CD4-positive, alpha-beta T cell treated with Interleukin-4 for 1 hour (primary cell): Measurements from ENCODE around the gene VPS35.

Experiments
- DNase-seq, 2 donors: peaks; one replicate each; pipeline ENCODE4 v3.0.0-alpha.2; 2020 to 2022

VPS35 gene

DNA sequence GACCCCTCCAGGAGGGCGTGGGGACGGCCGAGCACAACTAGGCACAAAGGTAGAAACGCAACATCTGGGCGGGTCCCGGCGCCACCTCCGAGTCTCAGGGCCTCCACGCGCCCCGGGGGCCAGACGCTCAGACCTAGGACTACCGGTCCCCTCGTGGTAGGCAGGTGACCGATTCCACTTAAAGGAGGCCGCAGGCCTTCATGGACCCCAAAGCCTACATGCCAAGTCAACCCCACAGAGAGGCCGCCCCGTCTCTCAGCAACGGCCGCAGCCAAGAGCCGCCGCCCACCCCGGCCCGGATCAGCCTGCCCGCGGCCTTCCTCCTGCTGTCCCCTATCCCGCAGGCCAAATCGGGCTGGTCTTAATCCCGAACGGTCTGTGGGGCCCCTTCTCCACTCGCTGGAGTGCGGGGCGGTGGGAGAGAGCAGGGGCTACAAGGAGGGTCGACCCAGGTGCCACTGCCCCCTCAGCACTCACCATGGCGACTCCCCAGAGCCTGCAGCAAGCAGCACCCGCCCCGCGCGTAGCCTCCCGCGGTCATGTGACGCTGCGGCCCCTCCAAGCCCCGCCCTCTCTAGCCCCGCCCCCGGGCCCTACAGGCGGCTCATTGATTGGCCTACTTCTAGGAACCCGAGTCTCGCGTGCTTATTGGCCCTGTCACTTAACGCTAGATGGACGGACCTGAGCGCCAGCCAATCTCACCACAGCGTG, at the start of gene VPS35:
TSS of gene VPS35 (minus strand) at position 525 of the 711 bp plus-strand sequence. CDS start at position 480, 45 bp downstream.
- peak; percentile 99 for DNase-seq

- no peak for DNase-seq
Observed at GRCh38 chr16:46737621-46738214, 48.7 kb upstream of the VPS35 start.

- no peak for DNase-seq
Observed at GRCh38 chr16:46736695-46737094, 47.7 kb upstream of the VPS35 start.

DNA sequence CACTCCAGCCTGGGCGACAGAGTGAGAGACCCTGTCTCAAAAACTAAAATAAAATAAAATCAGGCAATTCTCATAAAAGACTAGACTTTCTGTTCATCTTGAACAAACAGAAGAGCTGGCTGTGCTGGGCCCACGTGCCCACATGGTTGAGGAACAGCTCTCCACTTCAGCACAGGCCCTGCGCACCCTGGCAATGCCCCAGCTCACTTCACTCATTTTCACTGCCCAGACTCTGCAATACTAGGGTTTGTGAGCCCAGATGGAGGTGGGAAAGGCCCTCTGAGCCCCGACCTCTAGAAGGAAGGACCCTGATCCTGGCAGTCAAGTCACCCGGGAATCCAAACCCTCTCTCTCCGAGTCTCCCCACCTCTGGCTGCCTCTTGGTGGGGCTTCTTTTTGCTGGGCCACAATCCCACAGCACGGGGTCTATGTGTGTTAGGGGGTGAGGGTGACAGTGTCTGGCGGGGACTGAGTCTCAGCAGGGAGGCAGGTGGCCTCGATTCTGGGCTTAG, 44.4 kb upstream of the VPS35 start:
- DNase-seq: no peak

- DNase-seq: no peak
Observed at GRCh38 chr16:46732561-46732960, 43.6 kb upstream of the VPS35 start.

DNA sequence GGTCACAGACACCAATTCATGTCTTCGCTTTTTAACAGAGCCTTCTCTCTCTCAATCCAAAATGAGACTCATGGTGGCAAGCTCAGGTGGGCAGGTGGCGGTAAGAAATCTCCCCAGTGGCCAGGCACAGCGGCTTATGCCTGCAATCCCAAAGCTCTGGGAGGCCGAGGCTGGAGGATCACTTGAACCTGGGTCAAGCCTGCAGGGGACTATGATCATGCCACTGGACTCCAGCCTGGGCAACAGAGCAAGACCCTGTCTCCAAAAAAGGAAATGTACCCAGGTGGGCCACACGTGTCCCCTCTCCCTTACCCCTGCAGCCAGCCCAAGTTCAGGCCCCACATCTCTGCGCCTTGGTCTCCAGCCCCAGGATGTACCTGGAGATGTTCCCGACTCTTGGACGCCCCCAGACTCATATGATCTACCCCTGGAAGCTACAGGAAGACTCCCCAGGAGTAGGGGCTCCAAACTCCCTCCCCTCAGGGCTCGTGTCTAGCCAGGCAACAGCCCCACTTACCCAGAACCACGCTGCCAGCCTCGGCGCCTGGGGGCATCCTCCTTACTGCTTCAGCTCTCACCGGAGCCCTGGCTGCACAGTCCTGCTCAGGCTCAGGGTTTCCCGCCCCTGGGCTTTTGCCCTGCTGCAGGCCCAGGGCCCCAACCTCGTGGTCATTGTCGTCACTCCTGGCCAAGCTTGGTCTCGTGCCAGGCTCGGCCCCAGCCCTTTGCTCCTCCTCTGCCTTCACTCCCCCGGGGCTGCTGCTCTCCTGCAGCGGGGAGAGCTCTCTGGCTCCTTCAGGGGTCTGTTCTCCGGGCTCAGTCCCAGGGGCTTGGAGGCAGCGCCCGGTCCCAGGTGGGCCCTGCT, 42.9 kb upstream of the VPS35 start:
- no peak for DNase-seq

DNA sequence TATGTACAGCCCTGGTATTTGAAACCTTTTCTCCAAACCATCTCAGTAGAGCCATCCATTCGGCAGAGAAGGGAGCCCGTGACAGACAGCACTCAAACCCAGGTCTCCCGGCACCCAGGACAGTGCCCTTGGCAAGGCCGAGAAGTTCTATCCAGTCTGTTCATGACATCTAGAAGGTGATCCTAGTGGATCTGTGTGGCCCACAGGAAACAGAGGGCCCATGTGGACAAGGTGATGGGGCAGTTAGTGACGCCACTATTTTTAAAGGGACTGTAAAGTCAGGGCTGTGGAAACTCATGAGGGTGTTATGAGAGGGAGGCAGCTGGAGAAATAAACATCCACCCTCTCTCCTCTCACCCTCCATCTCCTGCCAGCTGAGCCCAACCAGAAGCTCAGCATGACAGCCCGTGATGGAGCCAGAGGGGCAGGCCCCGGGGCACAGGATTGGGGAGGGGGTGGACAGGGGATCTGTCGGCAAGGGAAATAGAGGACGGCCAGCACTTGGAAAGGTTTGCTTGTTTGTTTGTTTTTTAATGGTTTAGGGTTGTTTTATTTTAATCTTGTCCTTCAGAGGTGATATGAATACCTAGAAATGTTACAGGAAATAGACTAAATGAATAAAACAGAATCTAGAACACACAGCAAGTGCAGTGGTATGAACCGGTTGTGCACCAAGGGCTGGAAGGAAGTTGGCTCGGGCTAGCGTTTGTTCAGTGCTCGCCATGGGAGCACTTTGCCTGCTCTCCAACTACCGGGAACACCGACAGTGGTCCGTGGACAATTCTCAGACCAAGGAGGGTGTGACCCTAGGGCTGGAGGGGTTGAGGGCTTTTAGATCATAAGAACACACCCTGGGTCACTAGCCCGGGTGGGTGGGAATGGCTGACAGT, 42.1 kb upstream of the VPS35 start:
- DNase-seq: no peak

GRCh38 chr16:46730126-46730525, 41.1 kb upstream of the VPS35 start:
- no peak for DNase-seq

GRCh38 chr16:46729326-46729995, 40.5 kb upstream of the VPS35 start:
- DNase-seq: no peak

- DNase-seq: no peak
Observed at GRCh38 chr16:46728806-46729205, 39.8 kb upstream of the VPS35 start.

DNA sequence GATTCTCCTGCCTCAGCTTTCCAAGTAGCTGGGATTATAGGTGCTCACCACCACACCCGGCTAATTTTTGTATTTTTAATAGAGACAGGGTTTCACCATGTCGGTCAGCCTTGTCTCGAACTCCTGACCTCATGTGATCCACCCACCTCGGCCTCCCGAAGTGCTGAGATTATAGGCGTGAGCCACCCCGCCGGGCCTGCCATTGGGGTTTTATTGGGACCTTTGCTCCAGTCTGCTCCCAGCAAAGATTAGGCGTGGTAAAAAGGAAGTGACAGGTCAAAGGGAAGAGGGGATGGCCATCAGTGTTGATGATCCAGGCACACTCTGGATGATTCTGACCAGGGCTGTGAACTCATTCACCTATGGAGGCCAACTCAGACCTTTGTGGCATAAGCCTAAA, 38.7 kb upstream of the VPS35 start:
- no peak for DNase-seq

DNA sequence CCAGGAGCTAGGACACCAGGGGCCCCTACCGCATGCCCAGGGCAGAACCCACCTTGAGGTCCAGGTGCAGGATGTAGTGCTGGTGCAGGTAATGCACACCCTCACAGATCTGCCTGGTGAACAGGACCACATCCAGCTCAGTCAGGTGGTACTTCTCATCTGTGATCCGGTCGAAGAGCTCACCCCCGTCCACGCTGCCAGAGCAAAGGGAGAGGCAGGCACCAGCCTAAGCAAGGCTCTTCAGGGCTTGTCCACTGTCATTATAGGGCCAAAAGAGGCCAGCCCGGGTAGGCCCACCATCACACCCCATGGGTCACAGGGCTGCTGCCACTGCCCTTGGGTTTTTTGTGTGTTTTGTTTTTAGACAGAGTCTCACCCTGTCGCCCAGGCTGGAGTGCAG, 38.2 kb upstream of the VPS35 start:
- DNase-seq: no peak

DNA sequence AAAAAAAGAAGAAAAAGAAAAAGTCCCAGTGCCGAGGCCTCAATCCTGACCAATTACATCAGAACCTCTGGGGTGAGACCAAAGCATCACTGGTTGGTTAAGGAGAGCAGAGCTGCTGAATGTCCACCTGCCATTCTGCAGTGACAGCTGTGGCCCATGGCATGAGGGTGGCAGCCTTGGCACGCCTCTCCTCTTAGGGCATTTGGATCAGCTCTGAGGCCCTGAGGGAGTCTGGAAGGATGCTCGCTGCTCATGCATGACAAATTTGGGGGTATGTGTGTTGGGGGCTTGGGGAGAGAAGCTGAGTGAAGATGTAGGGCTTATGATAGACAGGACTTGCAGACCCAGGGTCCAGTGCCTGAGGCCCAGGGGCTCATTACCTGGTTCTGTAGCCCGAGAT, 32.9 kb upstream of the VPS35 start:
- no peak for DNase-seq

- DNase-seq: no peak
Observed at GRCh38 chr16:46720619-46721018, 31.6 kb upstream of the VPS35 start.

DNA sequence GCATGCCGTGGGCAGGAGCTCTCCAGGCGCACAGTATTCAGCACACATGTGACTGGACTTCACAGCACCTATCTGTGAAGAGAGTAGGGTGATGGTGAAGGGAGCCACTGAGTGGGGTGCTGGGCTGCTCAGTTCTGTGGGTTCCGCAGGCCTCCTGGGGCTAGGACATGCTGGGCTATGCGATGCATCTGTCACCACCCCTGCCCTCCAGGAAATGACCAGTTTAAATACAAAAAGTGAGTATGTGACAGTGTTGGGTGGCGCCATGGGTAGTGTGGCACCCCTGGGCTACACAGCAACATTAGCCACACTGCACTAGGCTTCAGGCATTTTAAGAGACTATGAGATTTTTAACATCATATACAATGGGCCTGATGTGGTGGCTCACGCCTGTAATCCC, 30.6 kb upstream of the VPS35 start:
- no peak for DNase-seq

GRCh38 chr16:46718214-46718613, 29.2 kb upstream of the VPS35 start:
- DNase-seq: no peak

- DNase-seq: no peak
Observed at GRCh38 chr16:46717692-46718091, 28.7 kb upstream of the VPS35 start.

GRCh38 chr16:46715769-46716305, 26.9 kb upstream of the VPS35 start:
- no peak for DNase-seq

- no peak for DNase-seq
Observed at GRCh38 chr16:46714797-46715591, 26.0 kb upstream of the VPS35 start.

- DNase-seq: no peak
Observed at GRCh38 chr16:46713634-46714033, 24.7 kb upstream of the VPS35 start.

DNA sequence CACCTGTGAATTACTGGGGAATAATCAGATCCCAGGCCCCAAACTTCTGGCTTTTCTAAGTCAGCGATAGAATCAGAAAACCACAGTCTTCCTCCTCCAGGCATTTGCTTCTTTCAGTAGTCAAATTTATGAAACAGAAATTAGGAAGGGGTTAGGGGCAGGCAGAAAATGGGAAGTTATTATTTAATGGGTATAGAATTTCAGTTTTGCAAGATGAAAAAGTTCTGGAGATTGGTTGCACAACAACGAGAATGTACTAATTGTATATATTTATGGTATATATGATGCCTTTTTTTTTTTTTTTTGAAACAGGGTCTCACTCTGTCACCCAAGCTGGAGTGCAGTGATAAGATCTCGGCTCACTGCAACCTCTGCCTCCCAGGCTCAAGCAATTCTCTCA, 23.9 kb upstream of the VPS35 start:
- no peak for DNase-seq
